ENCODE measurements around the gene DDIT3. TPM values are rescaled to one million over a fixed set of nuclear protein-coding genes. Genes with fewer than 3 reads are reported as not detected.

The DDIT3 gene
- total RNA-seq, 1 experiment from 2014 or later: 14.1 TPM

DNA sequence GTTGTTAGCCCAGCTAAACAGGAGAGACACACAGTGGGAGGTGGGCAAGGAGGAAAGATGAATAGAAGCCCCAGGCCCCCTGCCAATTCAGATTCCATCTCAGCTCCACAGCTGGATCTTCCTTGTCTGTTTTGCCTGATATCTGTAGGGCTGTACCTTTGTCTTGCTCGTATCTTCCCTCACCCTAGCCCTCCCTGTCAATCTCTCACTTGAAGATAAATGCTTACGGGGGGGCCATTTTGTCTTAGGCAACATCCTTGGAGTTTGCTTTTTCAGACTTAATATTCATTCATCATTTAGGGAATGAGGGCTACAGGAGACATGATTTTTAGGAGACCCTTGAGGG, 32.0 kb upstream of the DDIT3 start:
- no peak overlapping the region for H3K14ac ChIP-seq (ENCODE audit: insufficient read depth, low read length)
- no peak overlapping the region for H3K4me2 ChIP-seq (ENCODE audit: insufficient read depth, insufficient read length, low read length)
- peaks cover 10% of the 10 kb centered on the region for H3K23me2 ChIP-seq (ENCODE audit: insufficient read length, low read depth, low read length, poor library complexity, severe bottlenecking)
- Mint-ChIP-seq H3K4me1 (peaks cover 47 to 60% of the 10 kb centered on the region in 2 experiments), H3K27me3 (ENCODE audit: low read depth) (peaks cover 21% of the 10 kb centered on the region), H3K36me3 (ENCODE audit: insufficient read depth in 1 of 3, low read depth in 3 of 3) (peaks cover 3 to 4% (median 3%) of the 10 kb centered on the region in 3 experiments; a peak in 4 of 7 replicates), H3K27ac (no peak overlapping the region), H3K4me3 (peak overlapping the region in 1 of 2 experiments; percentile 84; a peak in 1 of 5 replicates), H3K9me3 (no peaks in the 10 kb centered on the region)
- H3K79me2 ChIP-seq (ENCODE audit: insufficient read depth, low read length): peaks cover 3% of the 10 kb centered on the region; the same call in 1 of the 2 replicates
- H2AFZ ChIP-seq (ENCODE audit: low read length): no peak overlapping the region
- H4K5ac ChIP-seq (ENCODE audit: insufficient read length, low read depth, low read length): no peak overlapping the region
- H3T11ph ChIP-seq (ENCODE audit: low read length): no peak overlapping the region
- H2BK15ac ChIP-seq (ENCODE audit: low read depth, low read length): no peak overlapping the region
- no peak overlapping the region for H2BK120ac ChIP-seq (ENCODE audit: low read depth, low read length, poor library complexity, severe bottlenecking)
- no peaks in the 10 kb centered on the region; the same call in 1 of the 2 replicates for H3K27me3 ChIP-seq (ENCODE audit: insufficient read depth, low read length)
- no peak overlapping the region for H3K4ac ChIP-seq (ENCODE audit: low read depth, low read length)
- H4K8ac ChIP-seq (replicated peaks; ENCODE audit: insufficient read length, low read depth, low read length): no peak overlapping the region
- no peak overlapping the region for H3K18ac ChIP-seq (ENCODE audit: insufficient read length, low read depth, low read length)
- H3K23ac ChIP-seq (ENCODE audit: insufficient read length, low read depth, low read length): no peak overlapping the region
- H3K9me3 ChIP-seq (ENCODE audit: control insufficient read depth, low read depth, low read length): no peaks in the 10 kb centered on the region
- WGBS (ENCODE audit: extremely low coverage, insufficient read length, low lambda C conversion rate): no CpG with 5 or more reads among the region's 2 CpGs
- no peak for DNase-seq
- no peaks in the 10 kb centered on the region for H4K20me1 ChIP-seq (ENCODE audit: control insufficient read depth, insufficient read depth, insufficient read length)
- H2BK12ac ChIP-seq (ENCODE audit: insufficient read length, low read depth, low read length): no peak overlapping the region
- H2BK20ac ChIP-seq (ENCODE audit: low read depth, low read length, poor library complexity, severe bottlenecking): no peak overlapping the region
- peaks cover 3% of the 10 kb centered on the region for H3K79me1 ChIP-seq (ENCODE audit: insufficient read depth, low read depth, low read length, poor library complexity, severe bottlenecking)
- H2BK5ac ChIP-seq (ENCODE audit: insufficient read length, low read length): no peak overlapping the region
- TF ChIP-seq, protein P1, sequence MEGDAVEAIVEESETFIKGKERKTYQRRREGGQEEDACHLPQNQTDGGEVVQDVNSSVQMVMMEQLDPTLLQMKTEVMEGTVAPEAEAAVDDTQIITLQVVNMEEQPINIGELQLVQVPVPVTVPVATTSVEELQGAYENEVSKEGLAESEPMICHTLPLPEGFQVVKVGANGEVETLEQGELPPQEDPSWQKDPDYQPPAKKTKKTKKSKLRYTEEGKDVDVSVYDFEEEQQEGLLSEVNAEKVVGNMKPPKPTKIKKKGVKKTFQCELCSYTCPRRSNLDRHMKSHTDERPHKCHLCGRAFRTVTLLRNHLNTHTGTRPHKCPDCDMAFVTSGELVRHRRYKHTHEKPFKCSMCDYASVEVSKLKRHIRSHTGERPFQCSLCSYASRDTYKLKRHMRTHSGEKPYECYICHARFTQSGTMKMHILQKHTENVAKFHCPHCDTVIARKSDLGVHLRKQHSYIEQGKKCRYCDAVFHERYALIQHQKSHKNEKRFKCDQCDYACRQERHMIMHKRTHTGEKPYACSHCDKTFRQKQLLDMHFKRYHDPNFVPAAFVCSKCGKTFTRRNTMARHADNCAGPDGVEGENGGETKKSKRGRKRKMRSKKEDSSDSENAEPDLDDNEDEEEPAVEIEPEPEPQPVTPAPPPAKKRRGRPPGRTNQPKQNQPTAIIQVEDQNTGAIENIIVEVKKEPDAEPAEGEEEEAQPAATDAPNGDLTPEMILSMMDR (conservative IDR thresholded peaks at IDR 0.05): no peak
- H3K4me1 ChIP-seq (ENCODE audit: insufficient read depth, low read length): peaks cover 5% of the 10 kb centered on the region; the same call in 1 of the 2 replicates
- H4K91ac ChIP-seq (ENCODE audit: insufficient read length, low read depth, low read length): no peak overlapping the region
- no peak overlapping the region for H2AK5ac ChIP-seq (ENCODE audit: insufficient read length, low read length)
- H3K9ac ChIP-seq (ENCODE audit: extremely low read depth, insufficient read length, low read length): no peak overlapping the region
- H3K56ac ChIP-seq (ENCODE audit: insufficient read length, low read depth, low read length): no peak overlapping the region
- no peak overlapping the region for H3K27ac ChIP-seq (ENCODE audit: insufficient read length, low read depth, low read length)

Measured in H9 (cell line).